Measurements from ENCODE around the gene TSC1.

- TF ChIP-seq POLR2AphosphoS5 (IDR thresholded peaks at IDR 0.05): no peak
- no peak for TF ChIP-seq CTCF (IDR thresholded peaks at IDR 0.05)
- TF ChIP-seq POLR2A (IDR thresholded peaks at IDR 0.05): no peak
- no peak for TF ChIP-seq EP300 (IDR thresholded peaks at IDR 0.05; ENCODE audit: low read depth)
Measured at GRCh38 chr9:132949709-132950108, 5.3 kb upstream of the TSC1 start.

Data from transverse colon (tissue), 4 donors.